A549 (cell line): ENCODE results near the gene CEBPA.

Source experiments
- CTCF ChIP-seq: fragments of >200 bp; sonication (Bioruptor Twin); formaldehyde crosslinking; IDR thresholded peaks from 3 replicates; pipeline ENCODE4 v1.5.1; 2016
- ESRRA ChIP-seq: fragments of 150-350 bp; IDR thresholded peaks from 2 replicates; pipeline ENCODE4 v1.6.1; 2014; ENCODE audit warnings: mild to moderate bottlenecking, low read length, borderline replicate concordance
- FOXS1 ChIP-seq: fragments of 250-450 bp; sonication (Bioruptor Pico); IDR thresholded peaks from 2 replicates; pipeline ENCODE4 v1.5.0; 2020; ENCODE audit warnings: mild to moderate bottlenecking, moderate library complexity
- HES2 ChIP-seq: fragments of >200 bp; sonication (Bioruptor Twin); formaldehyde crosslinking; IDR thresholded peaks from 2 replicates; pipeline ENCODE4 v1.6.1; 2016
- HOXB13 ChIP-seq: fragments of 250-450 bp; sonication (Bioruptor Pico); IDR thresholded peaks from 2 replicates; pipeline ENCODE4 v1.5.0; 2020; ENCODE audit warnings: low read depth, mild to moderate bottlenecking, moderate library complexity
- JUNB ChIP-seq: fragments of >200 bp; sonication (Bioruptor Twin); formaldehyde crosslinking; IDR thresholded peaks from 2 replicates; pipeline ENCODE4 v1.6.1; 2016
- NR3C1 ChIP-seq: fragments of >200 bp; sonication (Bioruptor Twin); formaldehyde crosslinking; IDR thresholded peaks from 3 replicates; pipeline ENCODE4 v1.6.1; 2017
- POLR2A ChIP-seq: IDR thresholded peaks from 2 replicates; pipeline ENCODE4 v1.6.1; 2012; ENCODE audit warnings: mild to moderate bottlenecking, low read length
- POLR2AphosphoS2 ChIP-seq: conservative IDR thresholded peaks from 2 replicates; pipeline ENCODE4 v1.6.1; 2012; ENCODE audit warnings: low read length, improper control_type of control experiment, inconsistent platforms
- RAD21 ChIP-seq, 2 experiments: fragments of >200 bp in 1 of 2; sonication (Bioruptor Twin) in 1 of 2; formaldehyde crosslinking in 1 of 2; IDR thresholded peaks in 1 of 2; conservative IDR thresholded peaks in 1 of 2; 2 replicates in 1 of 2; 3 replicates in 1 of 2; pipeline ENCODE4 v1.6.1; 2012 to 2018; ENCODE audit warnings: inconsistent platforms in 1 of 2
- ZFP36 ChIP-seq: fragments of 450-650 bp; IDR thresholded peaks from 2 replicates; pipeline ENCODE4 v1.6.1; 2014; ENCODE audit warnings: borderline replicate concordance; ENCODE audit not compliant: partially characterized antibody

GRCh38 chr19:33304371-33304759, 2.0 kb upstream of the CEBPA start:
- TF ChIP-seq ESRRA (no peak), HES2 (no peak), RAD21 (conservative IDR thresholded peaks at IDR 0.05 in 1 of 2, IDR thresholded peaks at IDR 0.05 in 1 of 2) (no peak), NR3C1 (no peak), ZFP36 (no peak), POLR2A (no peak), FOXS1 (CRISPR knock-in tag) (no peak), CTCF (no peak), JUNB (no peak), POLR2AphosphoS2 (no peak), HOXB13 (CRISPR knock-in tag) (no peak)
